ENCODE data around the gene COBL.

DNA sequence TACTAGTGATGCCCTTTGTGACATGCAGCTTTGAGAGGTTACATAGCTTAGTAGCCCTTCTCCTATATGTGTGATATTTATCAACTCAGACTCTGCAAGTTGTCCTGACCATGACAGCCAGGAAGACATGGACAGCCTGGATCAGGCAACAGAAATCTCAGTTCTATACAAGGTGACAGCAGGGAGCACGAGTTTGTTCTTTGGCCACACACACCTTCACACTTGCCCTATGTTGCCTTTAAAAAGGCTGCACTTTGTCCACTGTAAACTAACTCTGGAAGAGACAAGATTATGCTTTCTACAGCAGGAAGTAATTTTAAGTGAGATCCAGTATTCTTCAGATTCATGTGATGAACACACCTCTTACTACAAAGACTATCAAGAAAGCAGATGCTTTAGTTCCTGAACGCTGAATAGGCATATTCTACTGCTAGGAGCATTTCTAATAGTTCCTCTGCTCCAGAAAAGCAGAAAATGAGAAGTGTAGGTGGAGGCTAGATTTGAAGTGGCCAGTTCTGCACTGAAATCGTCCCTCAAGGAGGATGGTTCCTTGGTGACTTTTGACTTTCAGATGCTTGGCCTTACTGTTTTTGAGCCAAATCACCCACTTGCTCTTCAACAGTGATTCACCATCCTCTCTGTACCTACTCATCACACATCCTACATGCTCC, 239.2 kb downstream of the COBL start:
- TF ChIP-seq, protein P1, sequence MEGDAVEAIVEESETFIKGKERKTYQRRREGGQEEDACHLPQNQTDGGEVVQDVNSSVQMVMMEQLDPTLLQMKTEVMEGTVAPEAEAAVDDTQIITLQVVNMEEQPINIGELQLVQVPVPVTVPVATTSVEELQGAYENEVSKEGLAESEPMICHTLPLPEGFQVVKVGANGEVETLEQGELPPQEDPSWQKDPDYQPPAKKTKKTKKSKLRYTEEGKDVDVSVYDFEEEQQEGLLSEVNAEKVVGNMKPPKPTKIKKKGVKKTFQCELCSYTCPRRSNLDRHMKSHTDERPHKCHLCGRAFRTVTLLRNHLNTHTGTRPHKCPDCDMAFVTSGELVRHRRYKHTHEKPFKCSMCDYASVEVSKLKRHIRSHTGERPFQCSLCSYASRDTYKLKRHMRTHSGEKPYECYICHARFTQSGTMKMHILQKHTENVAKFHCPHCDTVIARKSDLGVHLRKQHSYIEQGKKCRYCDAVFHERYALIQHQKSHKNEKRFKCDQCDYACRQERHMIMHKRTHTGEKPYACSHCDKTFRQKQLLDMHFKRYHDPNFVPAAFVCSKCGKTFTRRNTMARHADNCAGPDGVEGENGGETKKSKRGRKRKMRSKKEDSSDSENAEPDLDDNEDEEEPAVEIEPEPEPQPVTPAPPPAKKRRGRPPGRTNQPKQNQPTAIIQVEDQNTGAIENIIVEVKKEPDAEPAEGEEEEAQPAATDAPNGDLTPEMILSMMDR (IDR thresholded peaks at IDR 0.05; ENCODE audit: low read depth, low read length, poor library complexity, severe bottlenecking): no peak
- no peak for TF ChIP-seq EZH2phosphoT487 (IDR thresholded peaks at IDR 0.05; ENCODE audit: borderline replicate concordance, low read length)
